RPMI7951 (cell line): ENCODE data around the gene GJA9. TPM values are rescaled to one million over a fixed set of nuclear protein-coding genes. Genes with fewer than 3 reads are reported as not detected.
"Not testable (repeated sequence)": the region's sequence is repeated elsewhere in the genome, so short reads cannot be mapped to it uniquely, and the experiment has no call there.

Experiments used
- DNase-seq: peaks from one replicate; pipeline ENCODE4 v3.0.0-alpha.2; 2012; ENCODE audit warnings: low read depth
- total RNA-seq: library from RNA; depleted of rRNA; stranded (reverse); fragments of >200 nt; shearing (Covaris generic); gene quantifications from 2 replicates; pipeline ENCODE4 v1.2.3, GENCODE V29; 2014; rRNA removed

GJA9 gene
- not detected in 2 replicates for total RNA-seq

GRCh38 chr1:38881487-38881886, at the start of gene GJA9:
TSS of gene GJA9 (minus strand) at chr1:38881587. CDS start at chr1:38876098, 5,489 bp downstream.
- no peak for DNase-seq

- peak; percentile 20 for DNase-seq
Measured at GRCh38 chr1:38929476-38929875, 48.1 kb upstream of the GJA9 start.

- DNase-seq, result no peak
Measured at GRCh38 chr1:38929054-38929453, 47.7 kb upstream of the GJA9 start.

- DNase-seq, result no peak
Measured at GRCh38 chr1:38926091-38926490, 44.7 kb upstream of the GJA9 start.

GRCh38 chr1:38925391-38925790, 44.0 kb upstream of the GJA9 start:
- DNase-seq, result no peak

- no peak for DNase-seq
Measured at GRCh38 chr1:38923607-38924006, 42.2 kb upstream of the GJA9 start.

GRCh38 chr1:38919130-38919529, 37.7 kb upstream of the GJA9 start:
- no peak for DNase-seq

- DNase-seq, result no peak
Measured at GRCh38 chr1:38918568-38918967, 37.2 kb upstream of the GJA9 start.

GRCh38 chr1:38917772-38918171, 36.4 kb upstream of the GJA9 start:
- DNase-seq, result no peak

- no peak for DNase-seq
Measured at GRCh38 chr1:38917337-38917736, 36.0 kb upstream of the GJA9 start.

GRCh38 chr1:38915352-38915948, 34.1 kb upstream of the GJA9 start:
- DNase-seq, result no peak

- DNase-seq, result not testable (repeated sequence)
Measured at GRCh38 chr1:38914908-38915307, 33.5 kb upstream of the GJA9 start.

- DNase-seq, result no peak
Measured at GRCh38 chr1:38908821-38909220, 27.4 kb upstream of the GJA9 start.

GRCh38 chr1:38905985-38906384, 24.6 kb upstream of the GJA9 start:
- no peak for DNase-seq

GRCh38 chr1:38899560-38899959, 18.2 kb upstream of the GJA9 start:
- DNase-seq, result no peak

- no peak for DNase-seq
Measured at GRCh38 chr1:38898653-38899230, 17.4 kb upstream of the GJA9 start.

- DNase-seq, result no peak
Measured at GRCh38 chr1:38896169-38896568, 14.8 kb upstream of the GJA9 start.

- DNase-seq, result no peak
Measured at GRCh38 chr1:38892976-38893375, 11.6 kb upstream of the GJA9 start.

- no peak for DNase-seq
Measured at GRCh38 chr1:38891753-38892152, 10.4 kb upstream of the GJA9 start.

- DNase-seq, result no peak
Measured at GRCh38 chr1:38889589-38889988, 8.2 kb upstream of the GJA9 start.

GRCh38 chr1:38888423-38889333, 7.3 kb upstream of the GJA9 start:
- no peak for DNase-seq

GRCh38 chr1:38885092-38885491, 3.7 kb upstream of the GJA9 start:
- DNase-seq, result no peak

GRCh38 chr1:38875811-38876210, 5.6 kb downstream of the GJA9 start:
- no peak for DNase-seq
